CD1c-positive myeloid dendritic cell (primary cell): ENCODE data around the gene CDC42EP2.
"Not testable (repeated sequence)": the region's sequence is repeated elsewhere in the genome, so short reads cannot be mapped to it uniquely, and the experiment has no call there.

Source experiments
- DNase-seq: peaks from one replicate; pipeline ENCODE4 v3.0.0-alpha.2; 2016; ENCODE audit errors: extremely low spot score

Gene CDC42EP2

GRCh38 chr11:65317025-65317786 is 2.5 kb downstream of the CDC42EP2 start:
- DNase-seq: no peak

- DNase-seq: no peak
These were observed 5.9 kb downstream of the CDC42EP2 start for GRCh38 chr11:65320386-65321075.

DNA sequence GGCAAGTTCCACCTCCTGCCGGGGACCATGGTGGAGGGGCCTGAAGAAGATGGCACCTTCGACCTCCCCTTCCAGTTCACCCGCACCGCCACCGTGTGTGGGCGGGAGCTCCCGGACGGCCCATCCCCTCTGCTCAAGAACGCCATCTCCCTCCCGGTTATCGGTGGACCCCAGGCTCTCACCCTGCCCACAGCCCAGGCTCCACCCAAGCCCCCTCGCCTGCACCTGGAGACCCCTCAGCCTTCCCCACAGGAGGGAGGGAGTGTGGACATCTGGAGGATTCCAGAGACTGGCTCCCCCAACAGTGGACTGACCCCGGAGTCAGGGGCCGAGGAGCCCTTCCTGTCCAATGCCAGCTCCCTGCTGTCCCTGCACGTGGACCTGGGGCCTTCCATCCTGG is 6.4 kb downstream of the CDC42EP2 start:
- DNase-seq: no peak

- DNase-seq: no peak
These were observed 7.3 kb downstream of the CDC42EP2 start for GRCh38 chr11:65321828-65322485.

GRCh38 chr11:65323813-65324212 is 9.1 kb downstream of the CDC42EP2 start:
- DNase-seq: no peak

DNA sequence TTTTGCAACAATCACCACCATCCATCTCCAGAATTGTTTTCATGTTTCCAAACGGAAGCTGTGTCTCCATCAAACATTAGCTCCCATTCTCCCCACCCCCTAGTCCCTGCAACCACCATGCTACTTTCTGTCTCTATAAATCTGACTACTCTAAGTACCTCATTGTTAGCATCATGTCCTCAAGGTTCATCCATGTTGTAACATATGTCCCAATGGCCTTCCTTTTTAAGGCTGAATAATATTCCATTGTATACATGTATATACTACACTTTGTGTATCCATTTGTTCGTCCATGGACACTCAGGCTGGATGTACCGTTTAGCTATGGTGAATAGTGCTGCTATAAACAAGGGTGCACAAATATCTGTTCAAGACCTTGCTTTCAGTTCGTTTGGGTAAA is 10.8 kb downstream of the CDC42EP2 start:
- DNase-seq: no peak

- DNase-seq: no peak
These were observed 12.4 kb downstream of the CDC42EP2 start for GRCh38 chr11:65327021-65327420.

GRCh38 chr11:65329478-65329877 is 14.8 kb downstream of the CDC42EP2 start:
- DNase-seq: peak; percentile 50

DNA sequence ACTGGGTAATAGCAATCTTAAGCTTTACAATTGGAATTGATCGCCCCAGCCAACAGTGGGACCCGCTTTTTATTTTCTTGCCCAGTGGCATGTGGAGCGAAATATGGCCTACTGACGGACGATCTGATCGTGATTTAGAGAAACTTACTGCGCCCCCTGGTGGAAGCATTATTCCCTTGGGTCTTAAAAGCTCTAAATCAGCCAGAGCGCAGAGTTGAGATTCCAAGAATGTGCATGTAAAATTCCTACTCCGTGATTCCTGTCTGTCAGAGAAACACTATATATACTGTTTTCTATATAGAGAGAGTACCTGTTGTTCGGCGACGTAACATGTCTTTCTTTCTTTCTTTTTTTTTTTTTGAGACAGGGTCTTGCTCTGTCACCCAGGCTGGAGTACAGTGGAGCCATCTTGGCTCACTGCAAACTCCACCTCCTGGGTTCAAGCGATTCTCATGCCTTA is 15.3 kb downstream of the CDC42EP2 start:
- peak; percentile 94 for DNase-seq

DNA sequence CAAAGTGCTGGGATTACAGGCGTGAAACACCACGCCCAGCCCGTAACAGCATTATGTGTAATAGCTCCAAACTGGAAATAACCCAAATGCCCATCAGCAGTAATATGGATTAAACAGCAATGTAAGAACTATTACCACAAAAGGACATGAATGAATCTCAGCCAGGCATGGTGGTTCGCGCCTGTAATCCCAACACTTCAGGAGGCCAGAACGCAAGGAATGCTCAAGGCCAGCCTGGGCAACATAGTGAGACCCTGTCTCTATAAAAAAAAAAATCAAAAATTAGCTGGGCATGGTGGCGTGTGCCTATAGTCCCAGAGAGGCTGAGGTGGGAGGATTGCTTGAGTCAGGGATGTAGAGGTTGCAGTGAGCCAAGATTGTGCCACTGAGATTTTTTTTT is 15.9 kb downstream of the CDC42EP2 start:
- no peak for DNase-seq

DNA sequence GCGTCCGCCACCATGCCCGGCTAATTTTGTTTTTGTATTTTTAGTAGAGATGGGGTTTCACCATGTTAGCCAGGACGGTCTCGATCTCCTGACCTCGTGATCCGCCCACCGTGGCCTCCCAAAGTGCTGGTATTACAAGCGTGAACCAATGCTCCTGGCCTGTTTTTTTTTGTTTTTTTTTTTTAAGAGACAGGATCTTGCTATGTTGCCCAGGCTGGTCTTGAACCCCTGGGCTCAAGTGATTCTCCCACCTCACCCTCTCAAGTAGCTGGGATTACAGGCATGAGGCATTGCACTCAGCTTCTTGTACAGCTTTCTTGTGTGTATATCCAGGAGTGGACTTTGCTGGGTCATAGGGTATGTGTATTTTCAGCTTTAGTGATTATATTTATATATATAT is 17.9 kb downstream of the CDC42EP2 start:
- not testable (repeated sequence) for DNase-seq

DNA sequence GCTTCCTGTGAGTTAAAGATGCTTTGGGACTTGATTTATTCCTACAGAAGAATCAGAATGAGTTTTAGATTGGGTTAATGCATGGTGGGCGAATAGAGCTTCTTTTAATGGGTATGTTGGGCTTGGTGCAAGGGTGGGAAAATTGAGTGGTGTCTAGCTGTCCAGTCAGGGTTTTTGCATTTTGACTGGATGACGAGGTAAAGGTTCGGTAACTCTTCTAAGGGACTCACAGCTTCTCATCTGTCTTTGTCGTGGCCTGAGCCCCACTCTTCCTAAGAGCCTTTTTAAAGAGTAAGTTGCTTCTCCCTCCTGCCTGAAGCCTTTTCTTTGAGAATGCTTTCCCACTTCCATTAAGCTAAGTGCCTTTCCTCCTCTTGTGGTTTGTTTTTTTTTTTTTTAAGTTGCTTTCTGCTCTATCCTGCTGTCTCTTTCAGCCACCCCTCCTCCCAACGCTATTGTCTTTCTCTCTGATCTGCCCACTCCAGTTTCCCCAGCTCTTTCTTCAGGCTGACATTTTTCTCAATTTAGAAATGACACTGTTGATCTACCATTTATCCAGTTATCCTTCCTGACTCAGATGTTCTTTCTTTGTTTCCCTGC is 20.1 kb downstream of the CDC42EP2 start:
- DNase-seq: no peak

- no peak for DNase-seq
These were observed 24.0 kb downstream of the CDC42EP2 start for GRCh38 chr11:65338676-65339075.

- no peak for DNase-seq
These were observed 25.6 kb downstream of the CDC42EP2 start for GRCh38 chr11:65340226-65340625.

DNA sequence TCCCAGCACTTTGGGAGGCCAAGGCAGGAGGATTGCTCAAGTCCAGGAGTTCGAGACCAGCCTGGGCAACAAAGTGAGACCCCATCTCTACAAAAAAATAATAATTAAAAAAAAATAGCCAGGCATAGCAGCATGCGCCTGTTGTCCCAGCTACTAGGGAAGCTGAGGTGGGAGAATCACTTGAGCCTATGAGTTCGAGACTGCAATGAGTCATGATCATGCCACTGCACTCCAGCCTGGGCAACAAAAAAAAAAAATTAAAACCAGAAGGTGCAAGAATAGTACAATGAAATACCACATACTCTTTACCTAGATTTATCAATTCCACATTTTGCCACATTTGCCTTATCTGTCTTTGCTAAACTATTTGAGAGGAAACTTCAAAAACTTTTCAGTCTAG is 27.2 kb downstream of the CDC42EP2 start:
- DNase-seq: no peak

GRCh38 chr11:65351511-65351910 is 36.8 kb downstream of the CDC42EP2 start:
- DNase-seq: no peak

GRCh38 chr11:65352783-65353182 is 38.1 kb downstream of the CDC42EP2 start:
- DNase-seq: peak; percentile 58

DNA sequence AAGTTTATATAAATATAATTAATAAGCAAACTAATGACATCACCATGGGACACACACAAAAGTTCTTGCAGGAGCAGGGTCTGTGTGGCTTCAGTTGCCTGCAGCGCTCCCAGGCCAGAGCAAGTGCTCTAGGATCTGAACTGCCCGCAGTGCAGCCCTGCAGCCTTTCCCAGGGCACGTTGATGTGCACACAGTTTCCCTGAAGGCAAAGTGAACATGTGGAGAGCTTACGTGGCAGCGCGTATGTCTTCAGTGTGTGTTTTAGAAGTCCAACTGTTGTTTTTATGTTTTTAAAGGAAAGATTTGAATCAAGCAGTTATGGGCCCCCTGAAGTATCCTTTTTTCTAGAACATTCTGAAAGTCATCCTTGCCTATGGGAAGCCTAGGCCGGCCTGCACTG is 38.7 kb downstream of the CDC42EP2 start:
- no peak for DNase-seq

GRCh38 chr11:65353900-65354264 is 39.2 kb downstream of the CDC42EP2 start:
- DNase-seq: no peak

DNA sequence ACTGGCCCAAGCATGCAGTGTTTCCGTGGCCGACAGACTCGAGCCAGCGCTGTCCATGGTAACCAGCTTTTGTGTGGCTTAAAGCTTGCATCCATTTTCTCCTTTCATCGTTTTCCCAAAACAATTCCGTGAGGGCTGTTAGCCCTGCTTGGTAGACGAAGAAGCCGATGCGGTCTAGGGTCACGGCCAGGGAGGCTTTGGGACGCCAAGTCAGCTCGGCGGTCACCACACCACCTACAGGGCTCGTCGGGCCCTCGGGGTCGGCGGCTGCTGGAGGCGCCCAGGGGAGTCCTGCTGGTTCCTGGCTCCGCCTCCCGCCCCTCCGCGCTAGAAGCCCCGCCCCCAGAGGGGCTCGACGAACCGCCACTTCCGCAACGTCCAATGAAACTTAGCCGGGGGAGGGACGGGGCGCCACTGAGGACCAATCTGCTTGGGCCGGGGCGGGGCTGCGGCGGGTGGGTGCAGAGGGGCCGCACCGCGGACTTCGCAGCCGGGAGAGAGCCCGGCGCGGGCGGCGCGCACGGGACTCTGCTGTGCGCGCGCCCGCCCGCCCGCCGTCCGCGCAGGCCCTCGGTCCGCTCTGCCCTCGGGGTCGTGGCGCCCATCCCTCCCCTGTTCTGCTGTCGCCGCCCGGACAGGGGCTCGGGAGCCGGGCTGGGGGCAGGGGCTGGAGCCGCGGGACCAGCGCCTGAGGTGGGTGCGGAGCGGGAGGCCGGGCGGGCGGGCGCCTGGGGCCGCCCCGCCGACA is 39.8 kb downstream of the CDC42EP2 start, which contains the start of gene TIGD3:
TSS of gene TIGD3 (plus strand) at position 487 of the 748 bp plus-strand sequence. CDS start 1,058 bp downstream, outside the sequence.
- DNase-seq: peak; percentile 98

GRCh38 chr11:65355013-65355775 is 40.5 kb downstream of the CDC42EP2 start:
- peak; percentile 55 for DNase-seq
